Hematopoietic multipotent progenitor cell treated with erythropoietin and hydrocortisone succinate and interleukin-3 and kit ligand, for 8 days (in vitro differentiated cells): ENCODE measurements around the gene CTNNA2.

ENCODE experiments used
- DNase-seq: peaks from one replicate; pipeline ENCODE4 v3.0.0-alpha.2; 2015

The CTNNA2 gene

GRCh38 chr2:79512442-79513401 lies at the start of gene CTNNA2:
TSS of gene CTNNA2 (plus strand) at chr2:79513051.
- DNase-seq = peak; percentile 24

GRCh38 chr2:79487399-79487798 lies 25.5 kb upstream of the CTNNA2 start:
- no peak for DNase-seq

- DNase-seq = peak; percentile 53
These were observed 1.4 kb upstream of the CTNNA2 start for GRCh38 chr2:79511320-79511951.

GRCh38 chr2:79513711-79514110 lies 860 bp downstream of the CTNNA2 start:
- no peak for DNase-seq

GRCh38 chr2:79529636-79530035 lies 16.8 kb downstream of the CTNNA2 start:
- DNase-seq = no peak

- peak; percentile 2 for DNase-seq
These were observed 17.6 kb downstream of the CTNNA2 start for GRCh38 chr2:79530443-79530842.

GRCh38 chr2:79547568-79547967 lies 34.7 kb downstream of the CTNNA2 start:
- DNase-seq = no peak

- DNase-seq = no peak
These were observed 39.8 kb downstream of the CTNNA2 start for GRCh38 chr2:79552653-79553052.

GRCh38 chr2:79554899-79555298 lies 42.0 kb downstream of the CTNNA2 start:
- DNase-seq = no peak

- no peak for DNase-seq
These were observed 51.2 kb downstream of the CTNNA2 start for GRCh38 chr2:79564065-79564464.

GRCh38 chr2:79569048-79569447 lies 56.2 kb downstream of the CTNNA2 start:
- no peak for DNase-seq

GRCh38 chr2:79573895-79574674 lies 61.2 kb downstream of the CTNNA2 start:
- DNase-seq = no peak

GRCh38 chr2:79576451-79576850 lies 63.6 kb downstream of the CTNNA2 start:
- DNase-seq = no peak

- no peak for DNase-seq
These were observed 66.1 kb downstream of the CTNNA2 start for GRCh38 chr2:79578952-79579351.

- DNase-seq = no peak
These were observed 67.3 kb downstream of the CTNNA2 start for GRCh38 chr2:79580175-79580574.

- DNase-seq = no peak
These were observed 73.0 kb downstream of the CTNNA2 start for GRCh38 chr2:79585701-79586433.

GRCh38 chr2:79591281-79591680 lies 78.4 kb downstream of the CTNNA2 start:
- no peak for DNase-seq

GRCh38 chr2:79593237-79593867 lies 80.5 kb downstream of the CTNNA2 start:
- DNase-seq = no peak

- no peak for DNase-seq
These were observed 83.6 kb downstream of the CTNNA2 start for GRCh38 chr2:79596403-79596802.

GRCh38 chr2:79604748-79605147 lies 91.9 kb downstream of the CTNNA2 start:
- no peak for DNase-seq

GRCh38 chr2:79611448-79612016 lies 98.7 kb downstream of the CTNNA2 start:
- no peak for DNase-seq

- no peak for DNase-seq
These were observed 100.1 kb downstream of the CTNNA2 start for GRCh38 chr2:79612999-79613398.
